GM23248 (cell line): ENCODE measurements around the gene FDPS. TPM values are rescaled to one million over a fixed set of nuclear protein-coding genes. Genes with fewer than 3 reads are reported as not detected.
A peak's percentile ranks its signal among the peaks of the same experiment; 100 is the strongest.

ENCODE experiments used
- DNase-seq: peaks from one replicate; pipeline ENCODE4 v3.0.0-alpha.2; 2015
- H2AFZ ChIP-seq: fragments of 200-600 bp; sonication (generic); 2 replicates; pipeline ENCODE4 v1.6.1; 2016; ENCODE audit warnings: antibody characterized with exemption
- H3F3A ChIP-seq: fragments of 200-600 bp; sonication (generic); 2 replicates; pipeline ENCODE4 v1.6.1; 2016; ENCODE audit warnings: mild to moderate bottlenecking, antibody characterized with exemption, mixed run types; ENCODE audit not compliant: insufficient read depth
- H3K27ac ChIP-seq: fragments of 200-600 bp; sonication (generic); 2 replicates; pipeline ENCODE4 v1.5.1; 2016; ENCODE audit warnings: mild to moderate bottlenecking
- H3K27me3 ChIP-seq: fragments of 200-600 bp; sonication (generic); replicated peaks from 2 replicates; pipeline ENCODE4 v1.6.1; 2016; ENCODE audit warnings: mild to moderate bottlenecking; ENCODE audit not compliant: insufficient read depth
- H3K36me3 ChIP-seq: fragments of 200-600 bp; sonication (generic); 2 replicates; pipeline ENCODE4 v1.6.1; 2016; ENCODE audit warnings: low read depth, mild to moderate bottlenecking
- H3K4me1 ChIP-seq: fragments of 200-600 bp; sonication (generic); 2 replicates; pipeline ENCODE4 v1.6.1; 2016; ENCODE audit warnings: mild to moderate bottlenecking; ENCODE audit not compliant: insufficient read depth
- H3K4me2 ChIP-seq: fragments of 200-600 bp; sonication (generic); one replicate; pipeline ENCODE4 v1.6.1; 2016; ENCODE audit warnings: mild to moderate bottlenecking; ENCODE audit not compliant: unreplicated experiment
- H3K4me3 ChIP-seq: fragments of 200-600 bp; sonication (generic); 2 replicates; pipeline ENCODE4 v1.5.1; 2016; ENCODE audit warnings: mild to moderate bottlenecking
- H3K79me2 ChIP-seq: fragments of 200-600 bp; sonication (generic); 2 replicates; pipeline ENCODE4 v1.6.1; 2016; ENCODE audit warnings: mild to moderate bottlenecking; ENCODE audit not compliant: insufficient read depth
- H3K9ac ChIP-seq: fragments of 200-600 bp; sonication (generic); 2 replicates; pipeline ENCODE4 v1.6.1; 2016; ENCODE audit warnings: mild to moderate bottlenecking
- H3K9me2 ChIP-seq: fragments of 200-600 bp; sonication (generic); 2 replicates; pipeline ENCODE4 v1.6.1; 2016; ENCODE audit warnings: mixed run types, mild to moderate bottlenecking, moderate library complexity; ENCODE audit not compliant: insufficient read depth
- H3K9me3 ChIP-seq: fragments of 200-600 bp; sonication (generic); one replicate; pipeline ENCODE4 v1.6.1; 2017; ENCODE audit warnings: low read depth
- H4K20me1 ChIP-seq: fragments of 200-600 bp; sonication (generic); 2 replicates; pipeline ENCODE4 v1.6.0; 2016; ENCODE audit not compliant: insufficient read depth
- EZH2 ChIP-seq: fragments of 200-600 bp; sonication (generic); IDR thresholded peaks from 2 replicates; pipeline ENCODE4 v1.6.1; 2018; ENCODE audit warnings: antibody characterized with exemption, mild to moderate bottlenecking; ENCODE audit not compliant: insufficient read depth, poor library complexity, severe bottlenecking
- EZH2phosphoT487 ChIP-seq: fragments of 200-600 bp; sonication (generic); IDR thresholded peaks from 2 replicates; pipeline ENCODE4 v1.6.1; 2018; ENCODE audit warnings: antibody characterized with exemption, moderate library complexity, mild to moderate bottlenecking, low read depth; ENCODE audit not compliant: insufficient read depth
- WGBS, 2 experiments: methylation state at CpG; one replicate each; pipeline ENCODE4 v1.1.6; 2015 to 2017; ENCODE audit warnings: low lambda C conversion rate in 2 of 2, low coverage in 1 of 2; ENCODE audit errors: missing lambda C conversion rate in 2 of 2; 5-methylcytosine and 5-hydroxymethylcytosine counted together
- in situ Hi-C: fragments of 300-500 bp; cut with MboI; formaldehyde crosslinking; loops from 2 replicates; pipeline ENCODE4 v1.15.0; 2020
- polyA plus RNA-seq: library from polyadenylated mRNA; unstranded; fragments of >200 nt; fragmentation: Nextera tagmentation; extraction: Ambion mirVana; gene quantifications from 2 replicates; pipeline ENCODE4 v1.2.1, GENCODE V29; 2016
- total RNA-seq: library from RNA; depleted of rRNA; stranded (reverse); fragments of >200 nt; shearing (Covaris generic); gene quantifications from 2 replicates; pipeline ENCODE4 v1.2.3, GENCODE V29; 2014

The FDPS gene
- total and polyA plus RNA-seq, 2 experiments from 2014 or later: 96.3 to 116 TPM

DNA sequence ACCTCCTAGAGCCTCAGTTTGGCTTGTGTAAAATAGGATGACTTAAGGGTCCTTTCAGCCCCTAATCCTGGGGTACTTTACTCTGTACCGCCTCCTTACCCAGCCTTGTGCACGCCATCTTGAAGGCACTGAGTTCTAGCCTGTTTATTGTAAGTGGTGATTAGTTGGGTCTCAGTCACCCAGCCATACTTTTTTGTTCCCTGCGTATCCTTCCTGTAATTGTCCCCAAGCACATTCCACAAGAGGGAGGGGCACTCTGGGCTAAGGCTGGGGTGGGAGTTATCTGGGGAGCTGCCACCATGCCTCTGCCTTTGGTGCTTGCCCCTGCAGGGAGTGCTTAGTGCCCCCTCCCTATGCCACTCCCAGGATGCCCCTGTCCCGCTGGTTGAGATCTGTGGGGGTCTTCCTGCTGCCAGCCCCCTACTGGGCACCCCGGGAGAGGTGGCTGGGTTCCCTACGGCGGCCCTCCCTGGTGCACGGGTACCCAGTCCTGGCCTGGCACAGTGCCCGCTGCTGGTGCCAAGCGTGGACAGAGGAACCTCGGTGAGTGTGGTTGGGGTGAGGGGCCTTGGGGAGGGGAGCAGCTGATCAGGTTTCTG lies 856 bp downstream of the FDPS start:
- Histone ChIP-seq H3K9ac (peak overlapping the region; percentile 89), H3K79me2 (peaks cover 30% of the 10 kb centered on the region), H3F3A (peaks cover 13% of the 10 kb centered on the region; the same call in 1 of the 2 replicates), H3K9me2 (no peaks in the 10 kb centered on the region), H3K9me3 (no peaks in the 10 kb centered on the region), H3K36me3 (no peaks in the 10 kb centered on the region), H4K20me1 (no peaks in the 10 kb centered on the region), H3K4me1 (peaks cover 22% of the 10 kb centered on the region), H3K4me2 (peak overlapping the region; percentile 87), H2AFZ (peak overlapping the region; percentile 80), H3K27me3 (no peaks in the 10 kb centered on the region), H3K27ac (peak overlapping the region; percentile 87), H3K4me3 (peak overlapping the region; percentile 92)
- in situ Hi-C loops: no loop called here
- TF ChIP-seq EZH2 (no peak), EZH2phosphoT487 (no peak)
- WGBS, 2 experiments: 29 to 32% methylated on average over 11 of the region's 11 CpGs
- peak; percentile 31 for DNase-seq

- no peak for DNase-seq
- H3K4me2 ChIP-seq: no peak overlapping the region
- H3K27me3 ChIP-seq: no peaks in the 10 kb centered on the region
- no peak overlapping the region for H3K4me3 ChIP-seq
- in situ Hi-C loops: no loop called here
- peaks cover 30% of the 10 kb centered on the region for H3K79me2 ChIP-seq
- TF ChIP-seq EZH2phosphoT487: no peak
- TF ChIP-seq EZH2: no peak
- peaks cover 9% of the 10 kb centered on the region; the same call in 1 of the 2 replicates for H3K4me1 ChIP-seq
- no peaks in the 10 kb centered on the region for H3K36me3 ChIP-seq
- no peaks in the 10 kb centered on the region for H3K9me2 ChIP-seq
- H3K27ac ChIP-seq: no peak overlapping the region
- no peaks in the 10 kb centered on the region for H4K20me1 ChIP-seq
- no peak overlapping the region for H3K9ac ChIP-seq
- no peaks in the 10 kb centered on the region for H3K9me3 ChIP-seq
- H2AFZ ChIP-seq: no peak overlapping the region
- H3F3A ChIP-seq: 0 out of 2 replicates have a peak, but pooled peaks cover under 1% of the 10 kb centered on the region
- 84 to 85% methylated on average over 8 of the region's 8 CpGs for WGBS, 2 experiments
These were observed 4.6 kb downstream of the FDPS start for GRCh38 chr1:155313261-155313660.

DNA sequence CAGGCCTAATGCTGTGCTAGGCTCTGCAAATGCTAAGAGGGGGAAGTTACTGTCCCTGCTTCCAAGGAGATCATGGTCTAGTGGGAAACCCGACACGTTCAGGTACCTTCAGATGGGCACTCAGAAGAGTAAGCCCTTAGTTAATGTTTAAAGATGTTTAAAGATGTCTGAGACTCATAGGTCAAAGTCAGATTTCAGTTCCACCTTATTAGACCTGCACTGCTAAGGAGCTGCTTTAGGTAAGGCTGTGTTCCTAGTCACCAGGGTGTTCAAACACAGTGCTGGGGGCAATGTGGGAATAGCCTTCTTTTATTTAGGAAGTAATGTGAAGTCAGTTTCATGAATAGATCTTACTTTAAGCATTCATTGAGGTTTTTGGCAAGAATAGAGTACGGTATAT lies 8.3 kb downstream of the FDPS start:
- no peak overlapping the region for H3K27ac ChIP-seq
- H4K20me1 ChIP-seq: no peaks in the 10 kb centered on the region
- peaks cover 5% of the 10 kb centered on the region; the same call in 1 of the 2 replicates for H3F3A ChIP-seq
- no peak overlapping the region for H2AFZ ChIP-seq
- H3K79me2 ChIP-seq: peaks cover 8% of the 10 kb centered on the region
- H3K9me2 ChIP-seq: no peaks in the 10 kb centered on the region
- H3K36me3 ChIP-seq: no peaks in the 10 kb centered on the region
- TF ChIP-seq EZH2 (no peak), EZH2phosphoT487 (no peak)
- H3K4me3 ChIP-seq: no peak overlapping the region
- in situ Hi-C loops: no loop called here
- no peaks in the 10 kb centered on the region for H3K9me3 ChIP-seq
- 97 to 99% methylated on average over 3 of the region's 3 CpGs for WGBS, 2 experiments
- no peak overlapping the region for H3K9ac ChIP-seq
- H3K27me3 ChIP-seq: no peaks in the 10 kb centered on the region
- peaks cover 8% of the 10 kb centered on the region for H3K4me1 ChIP-seq
- DNase-seq: no peak
- H3K4me2 ChIP-seq: no peak overlapping the region

- DNase-seq: no peak
- Histone ChIP-seq H3K27me3 (no peaks in the 10 kb centered on the region), H3K36me3 (no peaks in the 10 kb centered on the region), H4K20me1 (no peaks in the 10 kb centered on the region), H3K4me2 (no peak overlapping the region), H3K4me3 (no peak overlapping the region), H3K9me3 (no peaks in the 10 kb centered on the region), H3K9me2 (no peaks in the 10 kb centered on the region), H3K4me1 (peaks cover 12% of the 10 kb centered on the region), H3F3A (peaks cover 8% of the 10 kb centered on the region), H3K27ac (no peak overlapping the region), H3K79me2 (peaks cover 9% of the 10 kb centered on the region), H2AFZ (no peak overlapping the region), H3K9ac (no peak overlapping the region)
- 88 to 93% methylated on average over 9 of the region's 9 CpGs for WGBS, 2 experiments
- in situ Hi-C loops: no loop called here
- TF ChIP-seq EZH2phosphoT487: no peak
- no peak for TF ChIP-seq EZH2
These were observed 9.4 kb downstream of the FDPS start for GRCh38 chr1:155318082-155318481.

DNA sequence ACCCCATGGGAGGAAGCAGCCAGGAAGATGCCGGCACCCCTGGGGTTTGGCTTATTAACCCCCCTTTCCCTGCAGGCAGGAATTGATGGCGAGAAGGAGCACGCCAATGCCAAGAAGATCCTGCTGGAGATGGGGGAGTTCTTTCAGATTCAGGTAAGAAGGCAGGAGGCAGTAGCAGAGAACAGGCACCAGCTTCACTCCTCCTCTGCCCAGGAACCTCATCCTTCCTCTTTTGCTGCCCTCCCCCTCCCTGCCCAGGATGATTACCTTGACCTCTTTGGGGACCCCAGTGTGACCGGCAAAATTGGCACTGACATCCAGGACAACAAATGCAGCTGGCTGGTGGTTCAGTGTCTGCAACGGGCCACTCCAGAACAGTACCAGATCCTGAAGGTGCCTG lies 10.9 kb downstream of the FDPS start:
- H3F3A ChIP-seq: peaks cover 8% of the 10 kb centered on the region
- no peaks in the 10 kb centered on the region for H4K20me1 ChIP-seq
- H3K79me2 ChIP-seq: peaks cover 10% of the 10 kb centered on the region
- H3K9me2 ChIP-seq: no peaks in the 10 kb centered on the region
- H3K36me3 ChIP-seq: no peaks in the 10 kb centered on the region
- H3K27me3 ChIP-seq: no peaks in the 10 kb centered on the region
- in situ Hi-C loops: no loop called here
- WGBS, 2 experiments: 68 to 72% methylated on average over 5 of the region's 5 CpGs
- H3K27ac ChIP-seq: no peak overlapping the region
- no peak overlapping the region for H2AFZ ChIP-seq
- no peak overlapping the region for H3K4me3 ChIP-seq
- H3K4me1 ChIP-seq: peaks cover 12% of the 10 kb centered on the region
- H3K9ac ChIP-seq: no peak overlapping the region
- no peaks in the 10 kb centered on the region for H3K9me3 ChIP-seq
- H3K4me2 ChIP-seq: no peak overlapping the region
- TF ChIP-seq EZH2phosphoT487 (no peak), EZH2 (no peak)
- no peak for DNase-seq
